BJ (cell line): Measurements from ENCODE around the gene ZBTB14. TPM values are rescaled to one million over a fixed set of nuclear protein-coding genes. Genes with fewer than 3 reads are reported as not detected.

Experiments
- CTCF ChIA-PET: fragments of 350-600 bp; formaldehyde crosslinking; extraction: SDS; loops from one replicate; lab custom pipeline; 2021; ENCODE audit warnings: antibody characterized with exemption, inconsistent platforms; lab: Yijun Ruan, JAX
- POLR2A ChIA-PET: fragments of 300-600 bp; sonication (Branson Sonifier 250); formaldehyde crosslinking; extraction: SDS; loops from one replicate; lab custom pipeline; 2021; ENCODE audit warnings: antibody characterized with exemption; lab: Charles Lee
- DNase-seq: peaks from one replicate; pipeline ENCODE4 v3.0.0-alpha.2; 2011; ENCODE audit warnings: low read depth
- H3K27me3 ChIP-seq: 2 replicates; pipeline ENCODE4 v1.6.0; 2011; ENCODE audit warnings: low read length; ENCODE audit not compliant: control insufficient read depth, insufficient read depth
- H3K36me3 ChIP-seq: 2 replicates; pipeline ENCODE4 v1.5.1; 2011; ENCODE audit warnings: low read length; ENCODE audit not compliant: control insufficient read depth, insufficient read depth
- H3K4me3 ChIP-seq: 2 replicates; pipeline ENCODE4 v1.5.1; 2011; ENCODE audit warnings: low read depth, mild to moderate bottlenecking, control low read depth, low read length
- CTCF ChIP-seq: IDR thresholded peaks from 2 replicates; pipeline ENCODE4 v1.5.1; 2011; ENCODE audit warnings: low read depth, mild to moderate bottlenecking, control low read depth, inconsistent platforms, low read length, moderate library complexity; ENCODE audit not compliant: insufficient read depth
- polyA plus RNA-seq: library from polyadenylated mRNA; depleted of rRNA; stranded (reverse); fragments of >200 nt; gene quantifications from 2 replicates; pipeline ENCODE4 v1.2.3, GENCODE V29; 2011

Gene ZBTB14
- polyA plus RNA-seq, 1 experiment: 6.6 TPM

GRCh38 chr18:5288517-5288935 lies 7.0 kb downstream of the ZBTB14 start:
- DNase-seq: no peak
- POLR2A ChIA-PET: no interaction called here
- H3K27me3 ChIP-seq: no peaks in the 10 kb centered on the region
- no peak for TF ChIP-seq CTCF
- peaks cover 10% of the 10 kb centered on the region for H3K36me3 ChIP-seq
- H3K4me3 ChIP-seq: no peak overlapping the region
- CTCF ChIA-PET: interaction anchor here (0.6 kb wide), 1 partner anchor 125 kb away, joined by 3 read pairs; no protein-coding TSS in a partner anchor

GRCh38 chr18:5287854-5288253 lies 7.7 kb downstream of the ZBTB14 start:
- H3K4me3 ChIP-seq: no peak overlapping the region
- CTCF ChIA-PET: interaction anchor here (0.6 kb wide), 1 partner anchor 126 kb away, joined by 3 read pairs; no protein-coding TSS in a partner anchor
- H3K36me3 ChIP-seq: peaks cover 10% of the 10 kb centered on the region
- POLR2A ChIA-PET: no interaction called here
- TF ChIP-seq CTCF: no peak
- H3K27me3 ChIP-seq: no peaks in the 10 kb centered on the region
- no peak for DNase-seq

- Histone ChIP-seq H3K4me3 (no peak overlapping the region), H3K36me3 (peaks cover 10% of the 10 kb centered on the region), H3K27me3 (no peaks in the 10 kb centered on the region)
- CTCF ChIA-PET: no interaction called here
- POLR2A ChIA-PET: interaction anchor here (0.6 kb wide), 1 partner anchor 10 kb away, joined by 5 read pairs; no protein-coding TSS in a partner anchor
- no peak for DNase-seq
- no peak for TF ChIP-seq CTCF
Observed at GRCh38 chr18:5286525-5286924, 9.0 kb downstream of the ZBTB14 start.

- Histone ChIP-seq H3K27me3 (no peaks in the 10 kb centered on the region), H3K4me3 (no peak overlapping the region), H3K36me3 (no peaks in the 10 kb centered on the region; the same call in 1 of the 2 replicates)
- TF ChIP-seq CTCF: no peak
- no peak for DNase-seq
- CTCF ChIA-PET: no interaction called here
- POLR2A ChIA-PET: no interaction called here
Observed at GRCh38 chr18:5285326-5285725, 10.2 kb downstream of the ZBTB14 start.

GRCh38 chr18:5284808-5285207 lies 10.7 kb downstream of the ZBTB14 start:
- ChIA-PET POLR2A (no interaction called here), CTCF (no interaction called here)
- TF ChIP-seq CTCF: no peak
- no peak for DNase-seq
- Histone ChIP-seq H3K36me3 (no peaks in the 10 kb centered on the region; the same call in 1 of the 2 replicates), H3K4me3 (no peak overlapping the region), H3K27me3 (no peaks in the 10 kb centered on the region)
